ENCODE data around the gene ZNF728. TPM values are rescaled to one million over a fixed set of nuclear protein-coding genes. Genes with fewer than 3 reads are reported as not detected.

ZNF728 gene
- total RNA-seq (2022) (not detected in 2 replicates), Bru-seq, nascent RNA (not detected), BruChase-seq, experiment 1, labeled RNA remaining after a 6-hour chase (not detected), BruChase-seq, experiment 2, labeled RNA remaining after a 2-hour chase (not detected)
- long read RNA-seq: 0 reads

GRCh38 chr19:23002690-23003422 is at the start of gene ZNF728:
Gene ZNF728, minus strand, starts transcription at chr19:23003176. Its CDS starts 146 bp downstream, at chr19:23003030.
- no peak for DNase-seq

GRCh38 chr19:23052349-23052748 is 49.4 kb upstream of the ZNF728 start:
- Mint-ChIP-seq H3K36me3 (ENCODE audit: insufficient read depth, unreplicated experiment) (no peaks in the 10 kb centered on the region), H3K27ac (ENCODE audit: unreplicated experiment) (no peak overlapping the region), H3K27me3 (ENCODE audit: unreplicated experiment) (no peaks in the 10 kb centered on the region), H3K4me3 (ENCODE audit: low read depth, unreplicated experiment) (no peak overlapping the region), H3K9me3 (ENCODE audit: low read depth, unreplicated experiment) (peaks cover 23% of the 10 kb centered on the region), H3K4me1 (ENCODE audit: low read depth, unreplicated experiment) (no peaks in the 10 kb centered on the region)
- no peak for DNase-seq
- BruUV-seq (replicated peaks): no TSS peak
- CTCF ChIA-PET: no interaction called here
- intact Hi-C loops (cut with micrococcal nuclease; ENCODE audit: unreplicated experiment): no loop called here
- TF ChIP-seq CTCF (IDR thresholded peaks at IDR 0.05; ENCODE audit: unreplicated experiment): no peak

More at GRCh38 chr19:23002690-23003422, at the start of gene ZNF728:
- H3K36me3 Mint-ChIP-seq (ENCODE audit: insufficient read depth, unreplicated experiment): no peaks in the 10 kb centered on the region
- peaks cover 4% of the 10 kb centered on the region for H3K9me3 Mint-ChIP-seq (ENCODE audit: low read depth, unreplicated experiment)
- H3K4me1 Mint-ChIP-seq (ENCODE audit: low read depth, unreplicated experiment): no peaks in the 10 kb centered on the region
- H3K27ac Mint-ChIP-seq (ENCODE audit: unreplicated experiment): no peak within 1 kb of the TSS
- intact Hi-C loops (cut with micrococcal nuclease; ENCODE audit: unreplicated experiment): no loop called here
- no TSS peak for BruUV-seq (replicated peaks)
- no peak for TF ChIP-seq CTCF (IDR thresholded peaks at IDR 0.05; ENCODE audit: unreplicated experiment)
- no peak within 1 kb of the TSS for H3K4me3 Mint-ChIP-seq (ENCODE audit: low read depth, unreplicated experiment)
- CTCF ChIA-PET: no interaction called here
- no peaks in the 10 kb centered on the region for H3K27me3 Mint-ChIP-seq (ENCODE audit: unreplicated experiment)

- BruUV-seq (replicated peaks): no TSS peak
- TF ChIP-seq CTCF (IDR thresholded peaks at IDR 0.05; ENCODE audit: unreplicated experiment): no peak
- intact Hi-C loops (cut with micrococcal nuclease; ENCODE audit: unreplicated experiment): no loop called here
- CTCF ChIA-PET: no interaction called here
- DNase-seq: no peak
- no peak overlapping the region for H3K27ac Mint-ChIP-seq (ENCODE audit: unreplicated experiment)
- H3K4me3 Mint-ChIP-seq (ENCODE audit: low read depth, unreplicated experiment): no peak overlapping the region
- H3K9me3 Mint-ChIP-seq (ENCODE audit: low read depth, unreplicated experiment): peaks cover 24% of the 10 kb centered on the region
- no peaks in the 10 kb centered on the region for H3K4me1 Mint-ChIP-seq (ENCODE audit: low read depth, unreplicated experiment)
- no peaks in the 10 kb centered on the region for H3K36me3 Mint-ChIP-seq (ENCODE audit: insufficient read depth, unreplicated experiment)
- H3K27me3 Mint-ChIP-seq (ENCODE audit: unreplicated experiment): no peaks in the 10 kb centered on the region
Measured at GRCh38 chr19:23049256-23049655, 46.3 kb upstream of the ZNF728 start.

- no peak overlapping the region for H3K27ac Mint-ChIP-seq (ENCODE audit: unreplicated experiment)
- TF ChIP-seq CTCF (IDR thresholded peaks at IDR 0.05; ENCODE audit: unreplicated experiment): no peak
- no TSS peak for BruUV-seq (replicated peaks)
- H3K4me1 Mint-ChIP-seq (ENCODE audit: low read depth, unreplicated experiment): no peaks in the 10 kb centered on the region
- CTCF ChIA-PET: no interaction called here
- no peak for DNase-seq
- H3K4me3 Mint-ChIP-seq (ENCODE audit: low read depth, unreplicated experiment): no peak overlapping the region
- no peaks in the 10 kb centered on the region for H3K36me3 Mint-ChIP-seq (ENCODE audit: insufficient read depth, unreplicated experiment)
- intact Hi-C loops (cut with micrococcal nuclease; ENCODE audit: unreplicated experiment): no loop called here
- H3K27me3 Mint-ChIP-seq (ENCODE audit: unreplicated experiment): no peaks in the 10 kb centered on the region
- peaks cover 22% of the 10 kb centered on the region for H3K9me3 Mint-ChIP-seq (ENCODE audit: low read depth, unreplicated experiment)
Measured at GRCh38 chr19:23046743-23047142, 43.8 kb upstream of the ZNF728 start.
